Adrenal gland (tissue), 12 donors: ENCODE data around the gene PDGFD. TPM values are rescaled to one million over a fixed set of nuclear protein-coding genes. Genes with fewer than 3 reads are reported as not detected.

ENCODE experiments used
- DNase-seq, 7 donors: peaks; one replicate each; pipeline ENCODE4 v3.0.0-alpha.2; 2019 to 2020
- H3K27ac ChIP-seq, 5 donors: fragments of 200-600 bp; sonication (generic) in 4 of 5; 1 replicate in 3 of 5; 2 replicates in 2 of 5; pipeline versions ENCODE4 v1.5.1 to v1.8.0; 2016 to 2020; ENCODE audit warnings: mild to moderate bottlenecking in 1 of 5
- H3K27me3 ChIP-seq: fragments of 200-600 bp; 2 replicates; pipeline ENCODE4 v1.8.0; 2021
- H3K36me3 ChIP-seq, 2 donors: fragments of 200-600 bp; replicated peaks in 1 of 2; 1 replicate in 1 of 2; 2 replicates in 1 of 2; pipeline versions ENCODE4 v1.5.1 to v1.8.0; 2018 to 2022
- H3K4me1 ChIP-seq, 2 donors: fragments of 200-600 bp; replicated peaks in 1 of 2; 1 replicate in 1 of 2; 2 replicates in 1 of 2; pipeline versions ENCODE4 v1.5.1 to v1.8.0; 2018 to 2021
- H3K4me3 ChIP-seq, 4 donors: fragments of 200-600 bp; sonication (generic) in 3 of 4; one replicate each; pipeline ENCODE4 v1.5.1; 2016 to 2018
- H3K9me3 ChIP-seq, 3 donors: fragments of 200-600 bp; sonication (generic) in 1 of 3; replicated peaks in 1 of 3; 1 replicate in 2 of 3; 2 replicates in 1 of 3; pipeline versions ENCODE4 v1.5.1 to v1.8.0; 2016 to 2021
- CTCF ChIP-seq, 6 experiments: fragments of 450-650 bp in 4 of 6; fragments of 200-600 bp in 2 of 6; sonication (generic) in 1 of 6; IDR thresholded peaks; 1 replicate in 5 of 6; 2 replicates in 1 of 6; pipeline versions ENCODE4 v1.5.1 to v1.8.0; 2016 to 2021; ENCODE audit warnings: antibody characterized with exemption in 6 of 6, mild to moderate bottlenecking in 2 of 6, moderate library complexity in 1 of 6
- POLR2A ChIP-seq, 2 donors: fragments of 450-650 bp; IDR thresholded peaks; one replicate each; pipeline ENCODE4 v1.6.1; 2017; ENCODE audit warnings: antibody characterized with exemption in 2 of 2, mild to moderate bottlenecking in 2 of 2, moderate library complexity in 1 of 2
- WGBS, 4 donors: extraction: QIAGEN DNeasy Blood & Tissue Kit in 2 of 4; methylation state at CpG; one replicate each; pipeline versions ENCODE4 v1.1.5 to v1.1.7; 2013 to 2017; 5-methylcytosine and 5-hydroxymethylcytosine counted together
- intact Hi-C, 2 donors: fragments of 100-400 bp; cut with DNase I; formaldehyde crosslinking; loops; one replicate each; pipeline versions ENCODE4 v1.14.1 to v1.15.0; 2022 to 2023
- polyA plus RNA-seq, 3 donors: library from polyadenylated mRNA; stranded (reverse); fragments of 200-250 nt in 2 of 3; fragments of 350-450 nt in 1 of 3; fragmentation: Illumina TruSeq in 1 of 3; extraction: RNeasy Lipid Tissue Mini Kit (QIAGEN cat#74804) in 1 of 3; gene quantifications; one replicate each; pipeline ENCODE4 v1.2.3, GENCODE V29; 2013 to 2014
- total RNA-seq, 9 donors: library from RNA; depleted of rRNA in 4 of 9; stranded (reverse); fragments of >200 nt in 4 of 9; fragments of 120-200 nt in 1 of 9; fragmentation: NEBNext Ultra II Directional in 1 of 9; extraction: Animal tissue kit (Norgen Biotek cat#: 25700) in 1 of 9; gene quantifications; one replicate each; pipeline versions ENCODE4 v1.1.0 to v1.2.4, GENCODE V29; 2013 to 2023
- donor health status: healthy with polysubstance abuse.
- donor health status: Bipolar disorder and iron deficiency.
- donor health status: DM: yes; HTN: yes; CAD: no.
- donor health status: DM: no; HTN: no; CAD: no.
- donor health status: DM: no; HTN: no; CAD: no.
- donor health status: DM: yes; HTN: yes; CAD: no.

The PDGFD gene
- total and polyA plus RNA-seq, 12 donors = 42.7 to 297 (median 199) TPM

GRCh38 chr11:103947546-103947919 is 216.4 kb downstream of the PDGFD start:
- TF ChIP-seq CTCF (IDR thresholded peaks at IDR 0.05) = no peak
- TF ChIP-seq POLR2A (IDR thresholded peaks at IDR 0.05) = no peak
- Histone ChIP-seq H3K4me3 (no peak overlapping the region), H3K9me3 (peaks cover 0 to 4% (median 0%) of the 10 kb centered on the region in 3 donors), H3K36me3 (no peaks in the 10 kb centered on the region), H3K27ac (peak overlapping the region; percentile 21 to 64 (median 59)), H3K4me1 (peaks cover 25 to 30% of the 10 kb centered on the region in 2 donors), H3K27me3 (no peaks in the 10 kb centered on the region)
- intact Hi-C loops = no loop called here
- peak in 4 of 7 donors; percentile 37 to 43 (median 42) for DNase-seq
- WGBS, 4 donors = 3 to 19% (median 16%) methylated on average over 2 of the region's 2 CpGs

GRCh38 chr11:103946793-103947545 is 217.0 kb downstream of the PDGFD start:
- Histone ChIP-seq H3K27ac (peak overlapping the region; percentile 21 to 71 (median 59)), H3K36me3 (no peaks in the 10 kb centered on the region), H3K27me3 (no peaks in the 10 kb centered on the region), H3K4me3 (no peak overlapping the region), H3K9me3 (peaks cover 0 to 4% (median 0%) of the 10 kb centered on the region in 3 donors), H3K4me1 (peaks cover 25 to 30% of the 10 kb centered on the region in 2 donors)
- DNase-seq = peak in 2 of 7 donors; percentile 22 to 27
- WGBS, 4 donors = 28 to 47% (median 38%) methylated on average over 3 of the region's 3 CpGs
- TF ChIP-seq POLR2A (IDR thresholded peaks at IDR 0.05) (no peak), CTCF (IDR thresholded peaks at IDR 0.05) (no peak)
- intact Hi-C loops = no loop called here

- WGBS, 4 donors = 96 to 100% (median 100%) methylated on average over 1 of the region's 1 CpG
- H3K4me3 ChIP-seq = no peak overlapping the region
- H3K4me1 ChIP-seq = peaks cover 25 to 46% of the 10 kb centered on the region in 2 donors
- no peaks in the 10 kb centered on the region for H3K36me3 ChIP-seq
- TF ChIP-seq POLR2A (IDR thresholded peaks at IDR 0.05) = no peak
- intact Hi-C loops = no loop called here
- H3K27ac ChIP-seq = no peak overlapping the region
- no peaks in the 10 kb centered on the region for H3K27me3 ChIP-seq
- peaks cover 0 to 4% (median 0%) of the 10 kb centered on the region in 3 donors for H3K9me3 ChIP-seq
- no peak for DNase-seq
These were observed 219.6 kb downstream of the PDGFD start for GRCh38 chr11:103944251-103944940.

GRCh38 chr11:103942646-103943045 is 221.3 kb downstream of the PDGFD start:
- H3K4me1 ChIP-seq = peaks cover 14 to 31% of the 10 kb centered on the region in 2 donors
- H3K4me3 ChIP-seq = no peak overlapping the region
- no peak for DNase-seq
- 89 to 96% (median 93%) methylated on average over 1 of the region's 1 CpG for WGBS, 4 donors
- TF ChIP-seq POLR2A (IDR thresholded peaks at IDR 0.05) (no peak), CTCF (IDR thresholded peaks at IDR 0.05) (no peak)
- intact Hi-C loops = no loop called here
- H3K36me3 ChIP-seq = no peaks in the 10 kb centered on the region
- H3K9me3 ChIP-seq = peaks cover 0 to 4% (median 0%) of the 10 kb centered on the region in 3 donors
- no peak overlapping the region for H3K27ac ChIP-seq
- H3K27me3 ChIP-seq = no peaks in the 10 kb centered on the region
